ENCODE results near the gene CD180.
A peak's percentile ranks its signal among the peaks of the same experiment; 100 is the strongest.

CD180 gene

GRCh38 chr5:67209141-67209771 is 12.7 kb upstream of the CD180 start:
- peak; percentile 66 for DNase-seq

- DNase-seq = no peak
Observed at GRCh38 chr5:67208403-67208802, 11.8 kb upstream of the CD180 start.

- DNase-seq = peak; percentile 96
Observed at GRCh38 chr5:67206929-67207328, 10.3 kb upstream of the CD180 start.

GRCh38 chr5:67206461-67206860 is 9.9 kb upstream of the CD180 start:
- no peak for DNase-seq

- DNase-seq = no peak
Observed at GRCh38 chr5:67205981-67206380, 9.4 kb upstream of the CD180 start.

- DNase-seq = no peak
Observed at GRCh38 chr5:67204821-67205220, 8.2 kb upstream of the CD180 start.

- DNase-seq = no peak
Observed at GRCh38 chr5:67203701-67204074, 7.1 kb upstream of the CD180 start.

GRCh38 chr5:67202828-67203227 is 6.2 kb upstream of the CD180 start:
- no peak for DNase-seq

GRCh38 chr5:67201897-67202549 is 5.4 kb upstream of the CD180 start:
- DNase-seq = no peak

GRCh38 chr5:67200809-67201562 is 4.4 kb upstream of the CD180 start:
- no peak for DNase-seq

GRCh38 chr5:67199859-67200258 is 3.3 kb upstream of the CD180 start:
- DNase-seq = no peak

- DNase-seq = no peak
Observed at GRCh38 chr5:67198917-67199316, 2.3 kb upstream of the CD180 start.

- no peak for DNase-seq
Observed at GRCh38 chr5:67197536-67197935, 937 bp upstream of the CD180 start.

GRCh38 chr5:67195406-67196275 is 958 bp downstream of the CD180 start:
- no peak for DNase-seq

- no peak for DNase-seq
Observed at GRCh38 chr5:67194166-67194565, 2.4 kb downstream of the CD180 start.

- no peak for DNase-seq
Observed at GRCh38 chr5:67193439-67193807, 3.2 kb downstream of the CD180 start.

- no peak for DNase-seq
Observed at GRCh38 chr5:67192719-67193438, 3.7 kb downstream of the CD180 start.

GRCh38 chr5:67190861-67191260 is 5.7 kb downstream of the CD180 start:
- DNase-seq = no peak

GRCh38 chr5:67190410-67190809 is 6.2 kb downstream of the CD180 start:
- DNase-seq = no peak

GRCh38 chr5:67189931-67190330 is 6.7 kb downstream of the CD180 start:
- no peak for DNase-seq

GRCh38 chr5:67189079-67189354 is 7.6 kb downstream of the CD180 start:
- DNase-seq = no peak

GRCh38 chr5:67188274-67189078 is 8.1 kb downstream of the CD180 start:
- DNase-seq = no peak
